Fibroblast of lung (primary cell): ENCODE measurements around the gene CLNS1A.

ENCODE experiments used
- EZH2 ChIP-seq: IDR thresholded peaks from 2 replicates; pipeline ENCODE4 v1.5.1; 2012; ENCODE audit warnings: low read length, control low read depth, mild to moderate bottlenecking; ENCODE audit errors: missing control alignments
- TF ChIP-seq, protein P1 (sequence below), 2 donors: IDR thresholded peaks in 1 of 2; conservative IDR thresholded peaks in 1 of 2; 1 replicate in 1 of 2; 2 replicates in 1 of 2; pipeline ENCODE4 v1.5.1; 2011 to 2012; ENCODE audit warnings: low read length in 2 of 2, control low read depth in 1 of 2, inconsistent platforms in 1 of 2, low read depth in 1 of 2, mild to moderate bottlenecking in 1 of 2

DNA sequence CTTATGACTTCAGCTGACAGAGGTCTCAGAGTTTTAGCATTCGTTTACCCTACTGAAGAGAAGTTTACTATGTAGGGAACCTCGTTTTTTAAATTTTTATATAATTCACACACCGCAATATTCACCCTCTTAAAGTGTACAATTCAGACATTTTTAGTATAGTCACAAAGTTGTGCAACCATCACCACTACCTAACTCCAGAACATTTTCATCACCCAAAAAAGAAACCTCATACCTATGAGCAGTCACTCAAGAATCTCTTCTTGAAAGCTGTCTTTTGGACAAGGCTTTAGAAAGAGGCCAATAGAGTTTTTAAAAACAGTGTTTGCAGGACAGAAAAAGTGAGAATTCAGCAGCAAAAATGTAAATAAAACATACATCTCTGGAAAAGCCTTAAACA lies 39.5 kb upstream of the CLNS1A start:
- no peak for TF ChIP-seq EZH2
- TF ChIP-seq, protein P1, sequence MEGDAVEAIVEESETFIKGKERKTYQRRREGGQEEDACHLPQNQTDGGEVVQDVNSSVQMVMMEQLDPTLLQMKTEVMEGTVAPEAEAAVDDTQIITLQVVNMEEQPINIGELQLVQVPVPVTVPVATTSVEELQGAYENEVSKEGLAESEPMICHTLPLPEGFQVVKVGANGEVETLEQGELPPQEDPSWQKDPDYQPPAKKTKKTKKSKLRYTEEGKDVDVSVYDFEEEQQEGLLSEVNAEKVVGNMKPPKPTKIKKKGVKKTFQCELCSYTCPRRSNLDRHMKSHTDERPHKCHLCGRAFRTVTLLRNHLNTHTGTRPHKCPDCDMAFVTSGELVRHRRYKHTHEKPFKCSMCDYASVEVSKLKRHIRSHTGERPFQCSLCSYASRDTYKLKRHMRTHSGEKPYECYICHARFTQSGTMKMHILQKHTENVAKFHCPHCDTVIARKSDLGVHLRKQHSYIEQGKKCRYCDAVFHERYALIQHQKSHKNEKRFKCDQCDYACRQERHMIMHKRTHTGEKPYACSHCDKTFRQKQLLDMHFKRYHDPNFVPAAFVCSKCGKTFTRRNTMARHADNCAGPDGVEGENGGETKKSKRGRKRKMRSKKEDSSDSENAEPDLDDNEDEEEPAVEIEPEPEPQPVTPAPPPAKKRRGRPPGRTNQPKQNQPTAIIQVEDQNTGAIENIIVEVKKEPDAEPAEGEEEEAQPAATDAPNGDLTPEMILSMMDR (conservative IDR thresholded peaks at IDR 0.05 in 1 of 2, IDR thresholded peaks at IDR 0.05 in 1 of 2; ENCODE audit: low read depth in 1 of 2, low read length in 2 of 2) = no peak
